KMS-11 (cell line): Measurements from ENCODE around the gene CPM.

ENCODE experiments used
- H2AFZ ChIP-seq: fragments of 200-600 bp; sonication (generic); 2 replicates; pipeline ENCODE4 v1.6.1; 2016; ENCODE audit warnings: antibody characterized with exemption, mixed run types, low read depth
- H3K27ac ChIP-seq: fragments of 200-600 bp; sonication (generic); 2 replicates; pipeline ENCODE4 v1.6.1; 2016; ENCODE audit warnings: mild to moderate bottlenecking, mixed run types
- H3K27me3 ChIP-seq: fragments of 200-600 bp; sonication (generic); 2 replicates; pipeline ENCODE4 v1.6.1; 2017; ENCODE audit warnings: mild to moderate bottlenecking, low read depth, mixed run types, moderate library complexity; ENCODE audit not compliant: insufficient read depth
- H3K36me3 ChIP-seq: fragments of 200-600 bp; sonication (generic); 2 replicates; pipeline ENCODE4 v1.6.1; 2017; ENCODE audit warnings: mild to moderate bottlenecking, mixed run types; ENCODE audit not compliant: insufficient read depth
- H3K4me1 ChIP-seq: fragments of 200-600 bp; sonication (generic); 2 replicates; pipeline ENCODE4 v1.6.1; 2016; ENCODE audit warnings: mild to moderate bottlenecking, low read depth, mixed run types; ENCODE audit not compliant: poor library complexity, severe bottlenecking
- H3K4me2 ChIP-seq: fragments of 200-600 bp; sonication (generic); 2 replicates; pipeline ENCODE4 v1.7.0; 2016; ENCODE audit warnings: mild to moderate bottlenecking, mixed run types
- H3K4me3 ChIP-seq: fragments of 200-600 bp; sonication (generic); IDR thresholded peaks from 2 replicates; pipeline ENCODE4 v1.6.1; 2017; ENCODE audit warnings: low read depth, low read length, mixed read lengths; ENCODE audit not compliant: insufficient read depth
- H3K79me2 ChIP-seq: fragments of 200-600 bp; sonication (generic); 2 replicates; pipeline ENCODE4 v1.6.1; 2016; ENCODE audit warnings: low read depth, mixed run types; ENCODE audit not compliant: insufficient read depth
- H3K9ac ChIP-seq: fragments of 200-600 bp; sonication (generic); 2 replicates; pipeline ENCODE4 v1.6.1; 2016; ENCODE audit warnings: mild to moderate bottlenecking, mixed run types
- H4K20me1 ChIP-seq: fragments of 200-600 bp; sonication (generic); 2 replicates; pipeline ENCODE4 v1.6.1; 2016; ENCODE audit warnings: mild to moderate bottlenecking, mixed run types; ENCODE audit not compliant: insufficient read depth
- CTCF ChIP-seq: fragments of 200-600 bp; sonication (generic); conservative IDR thresholded peaks from 2 replicates; pipeline ENCODE4 v1.6.1; 2017; ENCODE audit warnings: low read depth, mild to moderate bottlenecking, antibody characterized with exemption, low read length, moderate library complexity, mixed read lengths

Gene CPM

GRCh38 chr12:68977909-68978610 lies 45.1 kb upstream of the CPM start:
- H4K20me1 ChIP-seq: no peaks in the 10 kb centered on the region
- H3K36me3 ChIP-seq: no peaks in the 10 kb centered on the region
- no peaks in the 10 kb centered on the region for H3K27me3 ChIP-seq
- no peak overlapping the region for H3K9ac ChIP-seq
- no peak for TF ChIP-seq CTCF
- no peaks in the 10 kb centered on the region for H3K4me1 ChIP-seq
- no peak overlapping the region for H2AFZ ChIP-seq
- no peak overlapping the region for H3K4me2 ChIP-seq
- H3K79me2 ChIP-seq: no peaks in the 10 kb centered on the region
- H3K4me3 ChIP-seq: no peak overlapping the region
- no peak overlapping the region for H3K27ac ChIP-seq

GRCh38 chr12:68977335-68977734 lies 44.4 kb upstream of the CPM start:
- Histone ChIP-seq H3K27ac (no peak overlapping the region), H2AFZ (no peak overlapping the region), H3K36me3 (no peaks in the 10 kb centered on the region), H3K27me3 (no peaks in the 10 kb centered on the region), H3K9ac (no peak overlapping the region), H3K4me1 (no peaks in the 10 kb centered on the region), H4K20me1 (no peaks in the 10 kb centered on the region), H3K79me2 (no peaks in the 10 kb centered on the region), H3K4me3 (no peak overlapping the region), H3K4me2 (no peak overlapping the region)
- no peak for TF ChIP-seq CTCF

- H3K27me3 ChIP-seq: no peaks in the 10 kb centered on the region
- H3K4me2 ChIP-seq: no peak overlapping the region
- H3K36me3 ChIP-seq: no peaks in the 10 kb centered on the region
- no peaks in the 10 kb centered on the region for H3K4me1 ChIP-seq
- no peaks in the 10 kb centered on the region for H4K20me1 ChIP-seq
- no peak overlapping the region for H3K27ac ChIP-seq
- H3K4me3 ChIP-seq: no peak overlapping the region
- no peak for TF ChIP-seq CTCF
- H3K79me2 ChIP-seq: no peaks in the 10 kb centered on the region
- H2AFZ ChIP-seq: no peak overlapping the region
- H3K9ac ChIP-seq: no peak overlapping the region
Measured at GRCh38 chr12:68976395-68976841, 43.4 kb upstream of the CPM start.

- Histone ChIP-seq H4K20me1 (no peaks in the 10 kb centered on the region), H3K4me1 (no peaks in the 10 kb centered on the region), H3K4me2 (no peak overlapping the region), H3K27me3 (no peaks in the 10 kb centered on the region), H2AFZ (no peak overlapping the region), H3K9ac (no peak overlapping the region), H3K27ac (no peak overlapping the region), H3K36me3 (no peaks in the 10 kb centered on the region), H3K79me2 (no peaks in the 10 kb centered on the region), H3K4me3 (no peak overlapping the region)
- TF ChIP-seq CTCF: no peak
Measured at GRCh38 chr12:68975811-68976210, 42.8 kb upstream of the CPM start.
